ENCODE results near the gene AGBL1.

The AGBL1 gene

DNA sequence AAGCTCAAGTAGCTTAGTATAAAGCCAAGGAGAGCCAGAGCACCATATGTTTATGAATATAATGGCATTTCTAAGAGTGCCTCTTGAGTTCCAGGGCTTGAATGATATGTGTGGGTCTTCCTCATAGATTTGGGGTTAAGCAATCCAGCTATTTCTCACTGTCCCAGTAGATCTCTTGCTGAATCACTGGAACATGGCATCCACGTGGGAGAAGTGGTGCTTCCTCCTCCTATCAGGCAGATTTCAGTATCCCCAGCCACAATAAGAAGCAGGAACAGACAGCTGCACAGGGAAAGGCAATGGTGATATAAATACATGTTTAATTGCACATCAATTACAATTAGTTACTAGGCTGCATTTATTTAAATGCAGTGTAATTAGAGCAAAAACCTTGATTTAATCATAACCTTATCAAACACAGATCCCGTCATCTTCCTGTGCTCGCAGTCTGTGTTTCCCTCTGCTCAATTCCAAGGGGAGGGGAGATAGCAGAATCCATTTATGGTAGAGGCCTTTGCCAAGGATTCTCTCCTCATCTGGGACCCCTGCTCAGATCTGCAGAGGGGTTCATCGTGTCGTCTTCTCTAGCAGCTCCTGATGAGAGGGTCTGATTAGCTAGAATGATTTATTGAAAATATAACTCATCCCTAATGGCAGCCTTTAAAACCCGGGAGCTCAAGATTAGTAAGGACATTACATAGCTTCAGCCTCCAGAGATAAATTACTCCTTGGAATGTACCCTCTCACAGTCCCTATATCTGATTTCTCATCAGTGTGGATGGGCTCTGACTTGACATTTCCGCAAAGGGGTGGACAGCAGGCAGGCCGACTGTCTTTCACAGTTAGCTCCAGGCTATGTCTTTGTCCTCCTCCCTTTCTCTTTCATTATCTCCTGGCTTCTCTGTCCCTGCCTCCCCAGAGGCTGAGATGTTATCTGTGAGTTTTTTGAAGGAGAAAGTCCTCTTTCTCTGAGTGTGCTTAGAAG, 775.9 kb downstream of the AGBL1 start:
- Histone ChIP-seq H3K4me1 (ENCODE audit: control insufficient read depth, insufficient read depth, low read length) (no peaks in the 10 kb centered on the region; the same call in 1 of the 2 replicates), H3K36me3 (ENCODE audit: control insufficient read depth in 2 of 2, insufficient read depth in 1 of 2, low read length in 2 of 2) (no peaks in the 10 kb centered on the region), H3K27ac (ENCODE audit: extremely low read depth, low read depth, low read length) (no peak overlapping the region), H3K4me3 (ENCODE audit: low read depth, low read length) (no peak overlapping the region), H3K9me3 (ENCODE audit: control insufficient read depth, insufficient read depth, low read depth, low read length) (no peaks in the 10 kb centered on the region)
- ChIA-PET CTCF (no interaction called here), POLR2A (no interaction called here)
- TF ChIP-seq SCRT1 (tag by site-specific recombination; IDR thresholded peaks at IDR 0.05; ENCODE audit: borderline replicate concordance), result no peak
- TF ChIP-seq ZNF121 (tag by site-specific recombination; IDR thresholded peaks at IDR 0.05), result no peak

DNA sequence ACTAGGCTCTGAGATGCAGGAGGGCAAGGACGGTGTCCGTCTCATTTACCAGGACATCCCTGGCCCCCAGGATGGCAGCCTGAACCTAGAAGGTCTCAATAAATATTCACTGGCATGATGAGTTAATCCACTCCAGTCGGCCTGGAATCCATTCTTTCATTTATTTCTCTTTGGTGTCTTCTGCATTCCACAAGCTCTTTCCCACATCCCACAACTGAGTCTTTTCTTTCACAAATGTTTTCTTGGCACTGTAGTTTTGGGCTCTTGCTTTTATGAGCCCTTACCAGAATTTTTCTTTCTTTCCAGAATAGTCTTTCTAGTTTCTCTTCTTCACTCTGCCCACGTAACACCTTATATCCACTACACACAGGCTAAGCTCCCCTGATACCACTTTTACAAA, 778.0 kb downstream of the AGBL1 start:
- H3K36me3 ChIP-seq (ENCODE audit: control insufficient read depth in 2 of 2, insufficient read depth in 1 of 2, low read length in 2 of 2), result no peaks in the 10 kb centered on the region
- no peak overlapping the region for H3K27ac ChIP-seq (ENCODE audit: extremely low read depth, low read depth, low read length)
- CTCF ChIA-PET, result no interaction called here
- POLR2A ChIA-PET, result no interaction called here
- H3K4me3 ChIP-seq (ENCODE audit: low read depth, low read length), result no peak overlapping the region
- no peaks in the 10 kb centered on the region for H3K9me3 ChIP-seq (ENCODE audit: control insufficient read depth, insufficient read depth, low read depth, low read length)
- no peaks in the 10 kb centered on the region; the same call in 1 of the 2 replicates for H3K4me1 ChIP-seq (ENCODE audit: control insufficient read depth, insufficient read depth, low read length)
- TF ChIP-seq PRDM1 (tag by site-specific recombination; IDR thresholded peaks at IDR 0.05) (no peak), ZNF404 (tag by site-specific recombination; IDR thresholded peaks at IDR 0.05) (no peak), ZNF133 (tag by site-specific recombination; IDR thresholded peaks at IDR 0.05) (no peak), GLIS2 (tag by site-specific recombination; IDR thresholded peaks at IDR 0.05) (no peak), ZNF791 (tag by site-specific recombination; IDR thresholded peaks at IDR 0.05) (no peak), ZNF174 (tag by site-specific recombination; IDR thresholded peaks at IDR 0.05) (no peak), KLF8 (tag by site-specific recombination; IDR thresholded peaks at IDR 0.05) (no peak), ZNF837 (tag by site-specific recombination; IDR thresholded peaks at IDR 0.05) (no peak), ZNF830 (tag by site-specific recombination; IDR thresholded peaks at IDR 0.05; ENCODE audit: low read depth) (no peak), ZNF473 (tag by site-specific recombination; IDR thresholded peaks at IDR 0.05) (no peak), ZNF510 (tag by site-specific recombination; IDR thresholded peaks at IDR 0.05; ENCODE audit: insufficient replicate concordance) (no peak)
- TF ChIP-seq, protein P1, sequence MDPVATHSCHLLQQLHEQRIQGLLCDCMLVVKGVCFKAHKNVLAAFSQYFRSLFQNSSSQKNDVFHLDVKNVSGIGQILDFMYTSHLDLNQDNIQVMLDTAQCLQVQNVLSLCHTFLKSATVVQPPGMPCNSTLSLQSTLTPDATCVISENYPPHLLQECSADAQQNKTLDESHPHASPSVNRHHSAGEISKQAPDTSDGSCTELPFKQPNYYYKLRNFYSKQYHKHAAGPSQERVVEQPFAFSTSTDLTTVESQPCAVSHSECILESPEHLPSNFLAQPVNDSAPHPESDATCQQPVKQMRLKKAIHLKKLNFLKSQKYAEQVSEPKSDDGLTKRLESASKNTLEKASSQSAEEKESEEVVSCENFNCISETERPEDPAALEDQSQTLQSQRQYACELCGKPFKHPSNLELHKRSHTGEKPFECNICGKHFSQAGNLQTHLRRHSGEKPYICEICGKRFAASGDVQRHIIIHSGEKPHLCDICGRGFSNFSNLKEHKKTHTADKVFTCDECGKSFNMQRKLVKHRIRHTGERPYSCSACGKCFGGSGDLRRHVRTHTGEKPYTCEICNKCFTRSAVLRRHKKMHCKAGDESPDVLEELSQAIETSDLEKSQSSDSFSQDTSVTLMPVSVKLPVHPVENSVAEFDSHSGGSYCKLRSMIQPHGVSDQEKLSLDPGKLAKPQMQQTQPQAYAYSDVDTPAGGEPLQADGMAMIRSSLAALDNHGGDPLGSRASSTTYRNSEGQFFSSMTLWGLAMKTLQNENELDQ (tag by site-specific recombination; IDR thresholded peaks at IDR 0.05; ENCODE audit: low read depth), result no peak
- TF ChIP-seq, protein P2, sequence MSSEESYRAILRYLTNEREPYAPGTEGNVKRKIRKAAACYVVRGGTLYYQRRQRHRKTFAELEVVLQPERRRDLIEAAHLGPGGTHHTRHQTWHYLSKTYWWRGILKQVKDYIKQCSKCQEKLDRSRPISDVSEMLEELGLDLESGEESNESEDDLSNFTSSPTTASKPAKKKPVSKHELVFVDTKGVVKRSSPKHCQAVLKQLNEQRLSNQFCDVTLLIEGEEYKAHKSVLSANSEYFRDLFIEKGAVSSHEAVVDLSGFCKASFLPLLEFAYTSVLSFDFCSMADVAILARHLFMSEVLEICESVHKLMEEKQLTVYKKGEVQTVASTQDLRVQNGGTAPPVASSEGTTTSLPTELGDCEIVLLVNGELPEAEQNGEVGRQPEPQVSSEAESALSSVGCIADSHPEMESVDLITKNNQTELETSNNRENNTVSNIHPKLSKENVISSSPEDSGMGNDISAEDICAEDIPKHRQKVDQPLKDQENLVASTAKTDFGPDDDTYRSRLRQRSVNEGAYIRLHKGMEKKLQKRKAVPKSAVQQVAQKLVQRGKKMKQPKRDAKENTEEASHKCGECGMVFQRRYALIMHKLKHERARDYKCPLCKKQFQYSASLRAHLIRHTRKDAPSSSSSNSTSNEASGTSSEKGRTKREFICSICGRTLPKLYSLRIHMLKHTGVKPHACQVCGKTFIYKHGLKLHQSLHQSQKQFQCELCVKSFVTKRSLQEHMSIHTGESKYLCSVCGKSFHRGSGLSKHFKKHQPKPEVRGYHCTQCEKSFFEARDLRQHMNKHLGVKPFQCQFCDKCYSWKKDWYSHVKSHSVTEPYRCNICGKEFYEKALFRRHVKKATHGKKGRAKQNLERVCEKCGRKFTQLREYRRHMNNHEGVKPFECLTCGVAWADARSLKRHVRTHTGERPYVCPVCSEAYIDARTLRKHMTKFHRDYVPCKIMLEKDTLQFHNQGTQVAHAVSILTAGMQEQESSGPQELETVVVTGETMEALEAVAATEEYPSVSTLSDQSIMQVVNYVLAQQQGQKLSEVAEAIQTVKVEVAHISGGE (tag by site-specific recombination; conservative IDR thresholded peaks at IDR 0.05; ENCODE audit: low read depth), result no peak
- TF ChIP-seq, protein P3, sequence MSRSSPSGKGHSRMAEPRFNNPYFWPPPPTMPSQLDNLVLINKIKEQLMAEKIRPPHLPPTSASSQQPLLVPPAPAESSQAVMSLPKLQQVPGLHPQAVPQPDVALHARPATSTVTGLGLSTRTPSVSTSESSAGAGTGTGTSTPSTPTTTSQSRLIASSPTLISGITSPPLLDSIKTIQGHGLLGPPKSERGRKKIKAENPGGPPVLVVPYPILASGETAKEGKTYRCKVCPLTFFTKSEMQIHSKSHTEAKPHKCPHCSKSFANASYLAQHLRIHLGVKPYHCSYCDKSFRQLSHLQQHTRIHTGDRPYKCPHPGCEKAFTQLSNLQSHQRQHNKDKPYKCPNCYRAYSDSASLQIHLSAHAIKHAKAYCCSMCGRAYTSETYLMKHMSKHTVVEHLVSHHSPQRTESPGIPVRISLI (tag by site-specific recombination; IDR thresholded peaks at IDR 0.05), result no peak
